ENCODE results near the gene MAPKAP1.

GRCh38 chr9:125411171-125411756 lies 295.7 kb downstream of the MAPKAP1 start:
- TF ChIP-seq CTCF (IDR thresholded peaks at IDR 0.05), result no peak
- TF ChIP-seq POLR2A (IDR thresholded peaks at IDR 0.05), result no peak
